ENCODE measurements around the gene NLGN4Y.

DNA sequence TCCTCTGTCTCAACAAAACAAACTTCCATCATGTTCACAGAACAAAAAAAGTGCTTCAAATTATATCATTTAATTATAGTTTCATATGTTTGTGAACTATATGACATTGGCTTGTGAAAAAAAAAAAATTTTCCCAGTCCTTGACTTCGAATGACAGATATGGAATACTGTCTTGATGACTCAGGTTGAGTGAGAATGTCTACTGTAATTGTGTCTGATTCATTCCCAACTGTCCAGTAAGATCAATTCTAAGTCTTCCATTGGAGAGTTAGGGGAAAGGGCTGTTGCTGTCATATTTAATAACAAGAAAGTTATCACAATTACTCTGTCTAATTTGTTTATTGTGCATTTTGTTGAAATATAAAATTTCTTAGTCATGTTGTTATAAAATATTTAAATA lies 34.1 kb upstream of the NLGN4Y start:
- TF ChIP-seq, protein P1, sequence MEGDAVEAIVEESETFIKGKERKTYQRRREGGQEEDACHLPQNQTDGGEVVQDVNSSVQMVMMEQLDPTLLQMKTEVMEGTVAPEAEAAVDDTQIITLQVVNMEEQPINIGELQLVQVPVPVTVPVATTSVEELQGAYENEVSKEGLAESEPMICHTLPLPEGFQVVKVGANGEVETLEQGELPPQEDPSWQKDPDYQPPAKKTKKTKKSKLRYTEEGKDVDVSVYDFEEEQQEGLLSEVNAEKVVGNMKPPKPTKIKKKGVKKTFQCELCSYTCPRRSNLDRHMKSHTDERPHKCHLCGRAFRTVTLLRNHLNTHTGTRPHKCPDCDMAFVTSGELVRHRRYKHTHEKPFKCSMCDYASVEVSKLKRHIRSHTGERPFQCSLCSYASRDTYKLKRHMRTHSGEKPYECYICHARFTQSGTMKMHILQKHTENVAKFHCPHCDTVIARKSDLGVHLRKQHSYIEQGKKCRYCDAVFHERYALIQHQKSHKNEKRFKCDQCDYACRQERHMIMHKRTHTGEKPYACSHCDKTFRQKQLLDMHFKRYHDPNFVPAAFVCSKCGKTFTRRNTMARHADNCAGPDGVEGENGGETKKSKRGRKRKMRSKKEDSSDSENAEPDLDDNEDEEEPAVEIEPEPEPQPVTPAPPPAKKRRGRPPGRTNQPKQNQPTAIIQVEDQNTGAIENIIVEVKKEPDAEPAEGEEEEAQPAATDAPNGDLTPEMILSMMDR (IDR thresholded peaks at IDR 0.05; ENCODE audit: insufficient read depth, low read length) = no peak
- no peak for TF ChIP-seq POLR2AphosphoS5 (IDR thresholded peaks at IDR 0.05; ENCODE audit: low read depth)
- TF ChIP-seq, protein P2, sequence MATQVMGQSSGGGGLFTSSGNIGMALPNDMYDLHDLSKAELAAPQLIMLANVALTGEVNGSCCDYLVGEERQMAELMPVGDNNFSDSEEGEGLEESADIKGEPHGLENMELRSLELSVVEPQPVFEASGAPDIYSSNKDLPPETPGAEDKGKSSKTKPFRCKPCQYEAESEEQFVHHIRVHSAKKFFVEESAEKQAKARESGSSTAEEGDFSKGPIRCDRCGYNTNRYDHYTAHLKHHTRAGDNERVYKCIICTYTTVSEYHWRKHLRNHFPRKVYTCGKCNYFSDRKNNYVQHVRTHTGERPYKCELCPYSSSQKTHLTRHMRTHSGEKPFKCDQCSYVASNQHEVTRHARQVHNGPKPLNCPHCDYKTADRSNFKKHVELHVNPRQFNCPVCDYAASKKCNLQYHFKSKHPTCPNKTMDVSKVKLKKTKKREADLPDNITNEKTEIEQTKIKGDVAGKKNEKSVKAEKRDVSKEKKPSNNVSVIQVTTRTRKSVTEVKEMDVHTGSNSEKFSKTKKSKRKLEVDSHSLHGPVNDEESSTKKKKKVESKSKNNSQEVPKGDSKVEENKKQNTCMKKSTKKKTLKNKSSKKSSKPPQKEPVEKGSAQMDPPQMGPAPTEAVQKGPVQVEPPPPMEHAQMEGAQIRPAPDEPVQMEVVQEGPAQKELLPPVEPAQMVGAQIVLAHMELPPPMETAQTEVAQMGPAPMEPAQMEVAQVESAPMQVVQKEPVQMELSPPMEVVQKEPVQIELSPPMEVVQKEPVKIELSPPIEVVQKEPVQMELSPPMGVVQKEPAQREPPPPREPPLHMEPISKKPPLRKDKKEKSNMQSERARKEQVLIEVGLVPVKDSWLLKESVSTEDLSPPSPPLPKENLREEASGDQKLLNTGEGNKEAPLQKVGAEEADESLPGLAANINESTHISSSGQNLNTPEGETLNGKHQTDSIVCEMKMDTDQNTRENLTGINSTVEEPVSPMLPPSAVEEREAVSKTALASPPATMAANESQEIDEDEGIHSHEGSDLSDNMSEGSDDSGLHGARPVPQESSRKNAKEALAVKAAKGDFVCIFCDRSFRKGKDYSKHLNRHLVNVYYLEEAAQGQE (IDR thresholded peaks at IDR 0.05; ENCODE audit: insufficient replicate concordance, low read depth) = no peak

All from HL-60 (cell line).